Right kidney (tissue), 1 donor: Measurements from ENCODE around the gene LAMA3.

ENCODE experiments used
- DNase-seq: peaks from one replicate; pipeline ENCODE4 v3.0.0-alpha.2; 2016

Gene LAMA3

DNA sequence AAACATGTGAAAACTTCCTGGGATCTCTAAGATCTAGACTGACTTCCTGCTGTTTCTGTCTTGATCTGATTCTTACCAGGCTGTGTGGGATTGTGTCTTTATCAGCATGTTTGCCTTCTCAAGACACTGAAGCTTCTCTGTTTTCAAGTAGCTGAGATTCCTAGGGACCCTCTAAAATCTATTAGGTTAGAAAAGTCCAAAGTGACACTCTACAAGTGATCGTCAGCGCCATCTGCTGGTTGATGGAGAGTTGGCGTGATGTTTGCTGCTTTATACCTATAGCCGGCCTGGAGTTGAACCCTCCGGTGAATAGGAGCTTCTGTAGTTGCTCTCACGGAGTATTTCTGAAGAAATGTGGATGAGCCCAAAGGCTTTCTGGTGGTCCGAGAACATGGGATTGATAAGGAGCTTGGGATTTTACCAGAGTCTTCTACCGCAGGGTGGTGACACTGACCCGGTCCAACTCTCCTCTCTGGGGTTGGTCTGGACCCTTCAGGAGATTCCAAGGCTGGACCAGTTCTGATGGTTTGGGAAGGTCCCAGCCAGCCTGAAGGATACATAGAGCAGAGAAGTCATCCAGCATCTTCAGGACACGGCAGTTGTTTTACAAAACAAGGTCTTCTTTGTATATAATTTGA, 229.3 kb downstream of the LAMA3 start:
- no peak for DNase-seq

- DNase-seq: no peak
Observed at GRCh38 chr18:23920054-23920453, 230.8 kb downstream of the LAMA3 start.

GRCh38 chr18:23921716-23922285, 232.5 kb downstream of the LAMA3 start:
- no peak for DNase-seq

GRCh38 chr18:23922939-23923338, 233.7 kb downstream of the LAMA3 start:
- DNase-seq: no peak

- DNase-seq: no peak
Observed at GRCh38 chr18:23924813-23925212, 235.6 kb downstream of the LAMA3 start.

DNA sequence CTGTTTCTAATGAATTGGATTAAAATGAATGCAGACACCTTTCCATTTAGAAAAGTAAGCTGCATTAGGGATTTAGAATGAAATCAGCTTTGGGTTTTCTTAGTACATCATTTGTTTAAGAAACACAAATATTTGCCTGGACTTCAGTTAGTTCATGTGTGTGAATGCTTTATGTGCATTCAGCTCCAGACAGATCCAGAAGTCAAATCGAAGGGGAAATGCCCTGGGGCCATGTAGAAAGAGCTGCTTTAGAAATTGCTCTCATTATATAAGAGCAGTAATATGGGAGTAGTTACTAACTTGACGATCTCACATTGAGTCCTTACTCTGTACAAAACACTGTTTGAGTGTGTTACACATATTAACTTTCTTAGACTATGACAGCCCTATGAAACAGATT, 237.3 kb downstream of the LAMA3 start:
- no peak for DNase-seq

GRCh38 chr18:23927821-23928746, 238.8 kb downstream of the LAMA3 start:
- no peak for DNase-seq

- no peak for DNase-seq
Observed at GRCh38 chr18:23929362-23929930, 240.2 kb downstream of the LAMA3 start.

GRCh38 chr18:23930002-23930401, 240.7 kb downstream of the LAMA3 start:
- no peak for DNase-seq

GRCh38 chr18:23932385-23933067, 243.3 kb downstream of the LAMA3 start:
- DNase-seq: no peak

DNA sequence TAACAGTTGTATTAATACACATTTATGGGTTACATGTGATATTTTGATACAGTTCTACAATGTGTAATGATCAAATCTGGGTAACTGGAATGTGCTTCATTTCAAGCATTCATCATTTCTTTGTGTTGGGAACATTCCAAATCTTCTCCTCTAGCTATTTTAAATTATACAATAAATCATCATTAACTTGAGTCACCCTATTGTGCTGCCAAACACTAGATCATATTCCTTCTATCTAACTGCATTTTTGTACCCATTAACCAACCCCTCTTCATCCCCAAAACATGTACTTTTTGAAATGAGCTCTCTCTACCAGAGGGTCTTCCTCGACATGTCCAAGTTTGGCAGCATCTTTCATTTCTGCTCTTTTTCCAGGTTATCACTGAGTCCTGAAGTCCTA, 244.2 kb downstream of the LAMA3 start:
- no peak for DNase-seq

DNA sequence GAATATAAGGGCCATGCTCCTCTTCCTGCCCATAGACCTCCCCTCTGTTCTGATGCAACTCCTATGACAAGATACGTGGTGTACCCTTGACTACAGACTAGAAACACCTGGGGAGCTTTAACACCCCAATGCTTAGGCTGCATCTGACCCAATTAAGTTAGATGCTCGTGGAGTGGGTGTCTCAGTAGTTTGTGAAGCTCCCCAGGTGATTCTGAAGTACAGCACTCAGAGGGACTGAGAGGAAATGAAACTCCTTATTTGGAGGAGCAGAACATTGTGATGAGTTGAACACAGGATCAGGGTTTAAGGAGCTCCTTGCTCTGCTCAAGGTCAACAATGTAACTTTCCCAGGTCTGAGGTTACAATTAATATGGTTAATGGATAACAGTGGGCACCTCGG, 245.0 kb downstream of the LAMA3 start:
- DNase-seq: no peak

DNA sequence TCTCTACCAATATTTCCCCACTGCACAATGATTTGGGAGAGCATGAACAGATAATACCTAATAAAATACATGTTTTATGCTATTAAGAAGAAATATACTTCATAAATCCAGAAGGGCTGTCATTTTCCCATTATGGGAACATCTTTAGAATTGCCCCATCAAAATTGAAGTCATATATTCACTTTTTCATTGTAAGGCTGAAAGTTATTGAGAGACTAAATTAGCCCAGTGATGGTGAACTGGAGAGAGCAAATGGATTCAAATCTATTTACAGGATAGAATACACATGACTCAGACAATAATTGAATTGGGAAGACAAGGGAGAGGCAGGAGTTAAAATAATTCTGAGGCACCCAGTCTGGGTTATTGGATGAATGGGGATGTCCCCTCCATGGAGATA, 245.6 kb downstream of the LAMA3 start:
- no peak for DNase-seq

DNA sequence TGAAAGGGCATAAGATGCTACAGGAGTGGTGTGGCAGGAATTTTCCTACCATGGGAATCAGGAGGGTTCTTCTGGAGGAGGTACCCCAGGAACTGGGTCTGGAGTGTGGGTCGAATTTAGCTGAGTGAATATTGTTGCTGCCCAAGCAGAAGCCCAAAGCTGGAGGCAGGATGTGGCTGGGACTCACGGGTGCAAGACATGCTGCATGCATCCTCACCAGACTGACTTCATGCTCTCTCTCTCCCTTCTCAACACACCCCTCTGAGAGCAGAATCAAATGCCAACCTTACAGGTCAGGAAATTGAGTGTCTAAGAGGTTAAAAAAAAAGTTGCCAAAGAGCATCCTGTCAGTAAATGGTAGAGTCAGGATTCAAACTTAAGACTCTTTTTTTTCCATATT, 246.6 kb downstream of the LAMA3 start:
- no peak for DNase-seq

- no peak for DNase-seq
Observed at GRCh38 chr18:23936381-23936958, 247.2 kb downstream of the LAMA3 start.

DNA sequence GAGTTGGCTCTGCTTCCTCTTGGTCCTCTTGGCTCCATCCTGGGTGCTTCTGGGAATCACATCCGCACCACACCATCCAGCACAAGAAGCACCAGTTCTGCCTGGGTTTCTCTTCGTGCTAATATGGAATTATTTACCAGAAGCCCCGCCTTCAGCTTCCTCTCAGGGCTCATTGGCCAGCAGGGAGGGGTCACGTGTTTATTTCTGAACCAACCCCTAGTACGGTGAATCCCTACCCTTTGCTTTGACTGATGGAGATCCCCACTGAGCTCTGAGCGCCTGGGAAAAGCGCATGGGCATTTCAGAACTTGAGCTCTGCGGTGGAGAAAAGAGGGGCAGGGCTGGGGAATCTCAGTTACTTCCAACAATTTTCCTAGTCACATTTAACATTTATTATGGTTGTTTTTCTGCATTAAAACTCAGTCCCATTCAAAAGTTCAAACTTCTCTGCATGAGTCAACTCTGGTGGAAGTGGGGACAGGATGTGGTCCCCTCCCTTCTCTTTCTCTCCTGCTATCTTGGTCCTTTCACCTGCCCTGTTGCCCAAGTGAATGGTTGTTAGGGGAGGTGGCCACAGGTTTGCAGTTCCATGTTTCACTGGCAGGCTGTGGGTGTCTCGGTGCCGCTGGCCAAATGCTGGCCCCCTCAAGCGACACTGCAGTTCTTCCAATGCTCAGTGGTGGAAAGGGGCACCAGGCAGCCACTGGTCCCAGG, 248.9 kb downstream of the LAMA3 start:
- DNase-seq: no peak

DNA sequence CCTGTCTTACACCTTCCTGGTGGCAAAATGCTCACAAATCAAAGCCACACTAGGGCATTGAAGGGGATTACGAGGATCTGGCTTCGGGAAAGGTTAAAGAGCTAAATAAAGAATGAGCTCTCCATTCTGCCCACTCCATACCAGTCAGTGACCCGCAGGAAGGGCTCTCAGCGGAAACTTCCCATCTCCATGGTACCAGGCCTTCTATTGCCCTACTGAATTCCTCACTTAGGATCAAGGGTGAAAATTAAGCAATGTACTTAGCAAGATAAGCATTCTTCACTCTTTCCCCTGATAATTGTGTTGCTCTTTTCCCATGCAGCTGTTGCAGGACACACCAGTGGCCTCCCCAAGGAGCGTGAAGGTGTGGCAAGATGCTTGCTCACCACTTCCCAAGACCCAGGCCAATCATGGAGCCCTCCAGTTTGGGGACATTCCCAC, 249.7 kb downstream of the LAMA3 start:
- DNase-seq: no peak

DNA sequence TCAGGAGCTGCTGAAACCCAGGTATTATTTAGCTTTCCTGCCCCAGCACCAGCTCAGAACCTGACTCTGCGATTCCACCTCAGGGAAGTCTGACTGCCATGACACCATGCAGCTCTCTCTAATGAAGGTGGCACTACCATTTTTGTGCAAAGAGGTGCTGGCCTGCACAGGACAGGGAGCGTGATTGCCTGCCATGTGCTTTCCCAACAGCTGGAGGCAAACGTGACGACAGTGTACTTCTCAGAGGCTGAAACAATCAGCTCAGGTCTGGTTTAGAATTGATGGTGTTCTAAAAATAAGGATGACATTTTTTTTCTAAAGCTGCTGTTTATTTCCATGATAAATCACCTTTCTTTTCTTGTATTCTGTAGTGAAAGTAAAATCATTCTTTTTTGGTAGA, 250.1 kb downstream of the LAMA3 start:
- DNase-seq: no peak

DNA sequence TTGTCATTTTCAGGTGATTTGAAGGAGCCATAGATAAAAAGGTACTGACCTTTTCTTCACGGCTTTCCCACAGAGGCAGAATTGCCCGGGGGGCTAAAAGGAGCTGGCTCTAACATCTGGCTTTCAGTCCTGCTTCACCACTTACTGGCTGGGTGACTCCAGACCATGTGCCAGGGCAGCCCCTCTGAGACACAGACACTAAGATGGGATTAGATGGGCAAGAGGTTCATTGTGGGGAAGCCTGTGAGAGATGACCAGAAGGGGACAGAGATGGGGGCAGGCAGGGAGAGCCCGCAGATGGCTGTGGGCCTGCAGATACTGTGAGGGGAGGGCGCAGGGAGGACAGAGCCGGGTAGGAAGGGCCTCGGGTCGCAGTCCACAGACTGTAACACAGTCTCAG, 250.6 kb downstream of the LAMA3 start:
- DNase-seq: no peak

DNA sequence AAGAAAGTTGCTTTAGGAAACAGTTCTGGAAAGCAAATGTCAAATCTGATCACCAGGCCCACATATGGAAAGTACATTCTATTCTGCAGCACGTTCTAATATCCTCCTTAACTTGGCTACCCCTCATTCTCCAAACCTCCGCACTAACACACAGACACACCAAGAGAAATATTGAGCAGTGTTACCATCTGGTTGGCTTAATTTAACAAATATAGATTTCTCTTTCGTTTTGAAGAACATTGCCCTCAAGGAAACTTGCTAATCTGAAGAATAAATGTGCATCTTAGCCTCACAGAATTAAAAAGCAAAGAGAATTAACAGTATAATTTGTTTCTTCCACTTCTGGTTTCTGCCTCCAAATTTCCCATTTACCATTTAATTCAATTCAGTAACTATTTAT, 252.5 kb downstream of the LAMA3 start:
- DNase-seq: no peak

DNA sequence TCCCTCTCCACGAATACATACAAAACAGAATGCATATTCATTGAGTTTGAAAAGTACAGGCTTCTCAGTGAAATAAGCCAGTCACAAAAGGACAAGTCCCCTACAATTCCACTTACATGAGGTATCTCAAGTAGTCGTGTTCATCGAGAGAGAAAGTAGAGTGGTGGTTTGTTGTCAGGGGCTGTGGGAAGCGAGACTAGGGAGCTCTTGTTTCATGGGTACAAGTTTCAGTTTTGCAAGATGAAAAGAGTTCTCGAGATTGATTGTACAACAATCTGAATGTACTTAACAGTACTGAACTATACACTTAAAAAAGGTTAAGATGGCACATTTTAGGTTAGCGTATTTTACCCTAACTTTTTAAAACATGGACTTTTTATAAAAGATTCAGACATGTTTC, 253.9 kb downstream of the LAMA3 start:
- DNase-seq: no peak
